Activated T-cell treated with anti-CD3 and anti-CD28 coated beads, Interleukin-2, amount 50 U/mL, for 72 hours (primary cell): ENCODE results near the gene TOM1L2. TPM values are rescaled to one million over a fixed set of nuclear protein-coding genes. Genes with fewer than 3 reads are reported as not detected.

Experiments
- ATAC-seq, 2 donors: fragments of 150-1000 bp; cut with Tn5 transposase; replicated peaks in 1 of 2; 2 replicates each; pipeline ENCODE4 v1.10.0; 2021; ENCODE audit warnings: moderate library complexity in 2 of 2, mild to moderate bottlenecking in 1 of 2
- DNase-seq, 2 donors: peaks; one replicate each; pipeline ENCODE4 v3.0.0; 2021 to 2022; ENCODE audit warnings: mixed read lengths in 1 of 2
- H3K27ac Mint-ChIP-seq: one replicate; pipeline ENCODE4 v1.8.0; 2022; ENCODE audit warnings: mild to moderate bottlenecking, moderate library complexity, mixed read lengths
- H3K27me3 Mint-ChIP-seq: one replicate; pipeline ENCODE4 v1.8.0; 2022; ENCODE audit warnings: low read depth, mixed read lengths
- H3K36me3 Mint-ChIP-seq, 2 donors: one replicate each; pipeline ENCODE4 v1.8.0; 2022; ENCODE audit warnings: mixed read lengths in 2 of 2, mild to moderate bottlenecking in 1 of 2; ENCODE audit not compliant: insufficient read depth in 2 of 2
- H3K4me1 Mint-ChIP-seq: one replicate; pipeline ENCODE4 v1.8.0; 2022; ENCODE audit warnings: low read depth, mixed read lengths
- H3K4me3 Mint-ChIP-seq, 2 donors: one replicate each; pipeline ENCODE4 v1.8.0; 2022; ENCODE audit warnings: mild to moderate bottlenecking in 2 of 2, mixed read lengths in 2 of 2, moderate library complexity in 2 of 2
- H3K9me3 Mint-ChIP-seq, 2 donors: one replicate each; pipeline ENCODE4 v1.8.0; 2022; ENCODE audit warnings: mixed read lengths in 2 of 2
- total RNA-seq, 2 donors: library from RNA; stranded (reverse); gene quantifications; one replicate each; pipeline ENCODE4 v1.2.3, GENCODE V29; 2022

TOM1L2 gene
- total RNA-seq, 2 donors from 2014 or later, result 23.7 to 26.9 TPM

- DNase-seq (no peak), ATAC-seq (no peak)
- no peaks in the 10 kb centered on the region for H3K9me3 Mint-ChIP-seq
- H3K27ac Mint-ChIP-seq, result no peak overlapping the region
- H3K4me1 Mint-ChIP-seq, result peaks cover 85% of the 10 kb centered on the region
- H3K4me3 Mint-ChIP-seq, result peak overlapping the region; percentile 76 to 84
- H3K27me3 Mint-ChIP-seq, result no peaks in the 10 kb centered on the region
- H3K36me3 Mint-ChIP-seq, result peaks cover 12 to 22% of the 10 kb centered on the region in 2 donors
These were observed 150.0 kb downstream of the TOM1L2 start for GRCh38 chr17:17822189-17822588.

GRCh38 chr17:17820463-17821158, 151.6 kb downstream of the TOM1L2 start:
- Mint-ChIP-seq H3K36me3 (peaks cover 14 to 25% of the 10 kb centered on the region in 2 donors), H3K4me1 (peaks cover 69% of the 10 kb centered on the region), H3K27me3 (no peaks in the 10 kb centered on the region), H3K27ac (no peak overlapping the region), H3K4me3 (peak overlapping the region; percentile 76 to 84), H3K9me3 (no peaks in the 10 kb centered on the region)
- DNase-seq (no peak), ATAC-seq (no peak)

GRCh38 chr17:17820046-17820445, 152.2 kb downstream of the TOM1L2 start:
- H3K27me3 Mint-ChIP-seq, result no peaks in the 10 kb centered on the region
- no peaks in the 10 kb centered on the region for H3K9me3 Mint-ChIP-seq
- H3K4me1 Mint-ChIP-seq, result peaks cover 63% of the 10 kb centered on the region
- peaks cover 14 to 25% of the 10 kb centered on the region in 2 donors for H3K36me3 Mint-ChIP-seq
- H3K27ac Mint-ChIP-seq, result peak overlapping the region; percentile 51
- H3K4me3 Mint-ChIP-seq, result peak overlapping the region; percentile 76 to 84
- DNase-seq, result no peak
- ATAC-seq, result peak in 1 of 2 donors; percentile 0

- H3K4me1 Mint-ChIP-seq, result peaks cover 58% of the 10 kb centered on the region
- peaks cover 14 to 26% of the 10 kb centered on the region in 2 donors for H3K36me3 Mint-ChIP-seq
- peak overlapping the region; percentile 51 for H3K27ac Mint-ChIP-seq
- H3K4me3 Mint-ChIP-seq, result peak overlapping the region; percentile 76 to 84
- ATAC-seq (peak; percentile 77 to 80), DNase-seq (peak; percentile 90 to 92)
- no peaks in the 10 kb centered on the region for H3K27me3 Mint-ChIP-seq
- no peaks in the 10 kb centered on the region for H3K9me3 Mint-ChIP-seq
These were observed 152.6 kb downstream of the TOM1L2 start for GRCh38 chr17:17819561-17819995.

GRCh38 chr17:17819111-17819510, 153.1 kb downstream of the TOM1L2 start:
- DNase-seq, result no peak
- ATAC-seq, result no peak
- H3K4me1 Mint-ChIP-seq, result peaks cover 54% of the 10 kb centered on the region
- no peaks in the 10 kb centered on the region for H3K27me3 Mint-ChIP-seq
- no peaks in the 10 kb centered on the region for H3K9me3 Mint-ChIP-seq
- H3K27ac Mint-ChIP-seq, result no peak overlapping the region
- peaks cover 14 to 26% of the 10 kb centered on the region in 2 donors for H3K36me3 Mint-ChIP-seq
- H3K4me3 Mint-ChIP-seq, result peak overlapping the region; percentile 76 to 84

- Mint-ChIP-seq H3K27me3 (no peaks in the 10 kb centered on the region), H3K27ac (no peak overlapping the region), H3K4me3 (no peak overlapping the region), H3K4me1 (peaks cover 48% of the 10 kb centered on the region), H3K9me3 (no peaks in the 10 kb centered on the region), H3K36me3 (peaks cover 15 to 26% of the 10 kb centered on the region in 2 donors)
- DNase-seq (no peak), ATAC-seq (no peak)
These were observed 154.1 kb downstream of the TOM1L2 start for GRCh38 chr17:17818088-17818526.

GRCh38 chr17:17817552-17817947, 154.7 kb downstream of the TOM1L2 start:
- Mint-ChIP-seq H3K36me3 (peaks cover 17 to 26% of the 10 kb centered on the region in 2 donors), H3K4me1 (peaks cover 43% of the 10 kb centered on the region)

GRCh38 chr17:17816831-17817551, 155.2 kb downstream of the TOM1L2 start:
- Mint-ChIP-seq H3K36me3 (peaks cover 17 to 26% of the 10 kb centered on the region in 2 donors), H3K27ac (no peak overlapping the region), H3K9me3 (no peaks in the 10 kb centered on the region), H3K4me1 (peaks cover 41% of the 10 kb centered on the region), H3K27me3 (no peaks in the 10 kb centered on the region), H3K4me3 (no peak overlapping the region)
- no peak for ATAC-seq
- DNase-seq, result no peak

More at GRCh38 chr17:17817552-17817947, 154.7 kb downstream of the TOM1L2 start:
- ATAC-seq, result no peak
- H3K4me3 Mint-ChIP-seq, result no peak overlapping the region
- no peaks in the 10 kb centered on the region for H3K27me3 Mint-ChIP-seq
- no peak overlapping the region for H3K27ac Mint-ChIP-seq
- H3K9me3 Mint-ChIP-seq, result no peaks in the 10 kb centered on the region
- no peak for DNase-seq

- H3K36me3 Mint-ChIP-seq, result peaks cover 16 to 26% of the 10 kb centered on the region in 2 donors
- no peak overlapping the region for H3K27ac Mint-ChIP-seq
- no peak for ATAC-seq
- no peak overlapping the region for H3K4me3 Mint-ChIP-seq
- no peak for DNase-seq
- H3K9me3 Mint-ChIP-seq, result no peaks in the 10 kb centered on the region
- H3K4me1 Mint-ChIP-seq, result peaks cover 41% of the 10 kb centered on the region
- no peaks in the 10 kb centered on the region for H3K27me3 Mint-ChIP-seq
These were observed 155.9 kb downstream of the TOM1L2 start for GRCh38 chr17:17816240-17816814.

- DNase-seq (no peak), ATAC-seq (no peak)
- Mint-ChIP-seq H3K9me3 (no peaks in the 10 kb centered on the region), H3K27ac (peak overlapping the region; percentile 11), H3K4me1 (peaks cover 36% of the 10 kb centered on the region), H3K4me3 (no peak overlapping the region), H3K27me3 (no peaks in the 10 kb centered on the region), H3K36me3 (peaks cover 13 to 27% of the 10 kb centered on the region in 2 donors)
These were observed 156.6 kb downstream of the TOM1L2 start for GRCh38 chr17:17815436-17816200.

- DNase-seq, result no peak
- Mint-ChIP-seq H3K36me3 (peaks cover 13 to 28% of the 10 kb centered on the region in 2 donors), H3K27ac (no peak overlapping the region), H3K4me3 (no peak overlapping the region), H3K4me1 (peaks cover 31% of the 10 kb centered on the region), H3K9me3 (no peaks in the 10 kb centered on the region), H3K27me3 (no peaks in the 10 kb centered on the region)
- ATAC-seq, result no peak
These were observed 157.2 kb downstream of the TOM1L2 start for GRCh38 chr17:17815062-17815406.

- Mint-ChIP-seq H3K9me3 (no peaks in the 10 kb centered on the region), H3K36me3 (peaks cover 10 to 25% of the 10 kb centered on the region in 2 donors), H3K4me3 (no peak overlapping the region), H3K4me1 (peaks cover 24% of the 10 kb centered on the region), H3K27me3 (no peaks in the 10 kb centered on the region), H3K27ac (no peak overlapping the region)
- ATAC-seq, result no peak
- no peak for DNase-seq
These were observed 157.8 kb downstream of the TOM1L2 start for GRCh38 chr17:17814162-17815061.
